ENCODE results near the gene TMEM170A.

Gene TMEM170A

GRCh38 chr16:75446416-75446815 lies 18.1 kb downstream of the TMEM170A start:
- no peak for DNase-seq

DNA sequence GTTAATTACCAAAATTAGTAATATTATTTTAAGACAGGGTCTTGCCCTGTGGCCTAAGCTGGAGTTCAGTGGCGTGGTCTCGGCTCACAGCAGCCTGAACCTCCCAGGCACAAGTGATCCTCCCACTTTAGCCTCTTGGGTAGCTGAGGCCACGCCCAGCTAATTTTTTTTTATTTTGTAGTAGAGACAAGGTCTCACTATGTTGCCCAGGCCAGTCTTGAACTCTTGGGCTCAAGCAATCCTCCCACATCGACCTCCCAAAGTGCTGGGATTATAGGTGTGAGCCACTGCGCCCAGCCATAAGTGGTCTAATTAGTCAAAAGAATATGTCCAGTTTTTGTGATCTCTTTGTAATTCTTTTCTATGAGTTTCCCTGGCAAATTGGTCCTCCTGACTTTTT lies 19.2 kb downstream of the TMEM170A start:
- DNase-seq = no peak

DNA sequence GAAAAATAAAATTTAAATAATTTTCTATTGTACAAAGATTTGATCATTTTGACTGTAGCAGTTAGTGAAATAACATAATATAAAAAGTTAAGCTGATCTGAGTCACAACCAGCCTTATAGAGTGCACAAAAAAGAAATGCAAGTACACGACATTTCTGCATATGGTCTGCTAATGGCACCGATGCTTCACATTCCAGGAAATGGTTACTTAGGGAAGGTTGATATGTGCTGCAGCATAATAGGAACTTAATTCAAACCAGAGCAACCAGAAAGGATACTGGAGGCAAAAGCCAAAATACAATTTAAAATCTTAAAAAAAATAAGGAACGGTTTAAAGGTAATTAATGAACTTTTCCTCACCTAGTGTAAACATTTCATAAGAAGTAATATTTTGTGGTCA lies 21.2 kb downstream of the TMEM170A start:
- no peak for DNase-seq

GRCh38 chr16:75433732-75434413 lies 30.6 kb downstream of the TMEM170A start:
- peak; percentile 96 for DNase-seq

DNA sequence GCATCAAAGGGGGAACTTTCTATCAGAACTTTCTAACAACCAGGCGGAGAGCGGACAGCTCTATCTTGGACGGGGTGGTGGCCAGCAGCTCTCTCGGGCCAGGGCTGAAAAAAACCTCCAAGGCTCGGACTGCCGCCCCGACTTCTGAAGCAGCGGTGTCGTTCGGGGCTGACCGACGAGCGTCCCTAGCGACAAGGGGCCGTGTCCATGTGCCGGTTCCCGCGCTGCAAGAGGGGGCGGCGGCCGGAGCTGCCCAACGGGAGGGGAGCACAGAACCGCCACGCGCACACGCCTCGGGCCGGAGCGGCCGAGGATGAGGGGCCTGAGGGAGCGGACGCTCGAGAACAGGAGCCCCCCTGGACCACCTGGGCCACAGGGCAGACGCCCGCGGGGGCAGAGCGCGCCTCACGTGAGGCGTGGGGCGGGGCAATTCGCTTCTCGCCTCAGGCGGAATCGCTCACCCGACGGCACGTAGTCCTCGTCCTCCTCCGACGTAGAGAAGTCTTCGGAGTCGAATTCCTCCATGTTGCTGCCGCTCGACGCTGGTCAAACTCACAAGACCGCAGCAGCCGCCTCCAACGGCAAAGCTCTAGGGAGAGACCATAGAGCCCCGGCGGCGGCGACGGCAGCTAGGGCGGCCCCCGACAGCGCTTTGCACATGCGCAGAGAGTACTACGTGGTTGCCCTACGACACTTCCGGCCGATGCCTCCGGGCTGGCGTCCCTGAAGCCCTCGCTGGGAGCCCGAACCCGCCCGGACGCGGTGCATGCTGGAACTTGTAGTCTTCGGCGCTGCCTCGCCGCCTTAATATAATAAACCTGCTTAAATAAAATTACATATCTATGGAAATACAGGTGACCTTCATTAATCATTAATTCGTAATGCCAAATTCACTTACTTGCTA lies 31.4 kb downstream of the TMEM170A start, which contains the start of gene CFDP1:
Gene CFDP1, minus strand, starts transcription at position 676 of the 904 bp plus-strand sequence. Its CDS starts 151 bp downstream, at position 525.
- peak; percentile 96 for DNase-seq

DNA sequence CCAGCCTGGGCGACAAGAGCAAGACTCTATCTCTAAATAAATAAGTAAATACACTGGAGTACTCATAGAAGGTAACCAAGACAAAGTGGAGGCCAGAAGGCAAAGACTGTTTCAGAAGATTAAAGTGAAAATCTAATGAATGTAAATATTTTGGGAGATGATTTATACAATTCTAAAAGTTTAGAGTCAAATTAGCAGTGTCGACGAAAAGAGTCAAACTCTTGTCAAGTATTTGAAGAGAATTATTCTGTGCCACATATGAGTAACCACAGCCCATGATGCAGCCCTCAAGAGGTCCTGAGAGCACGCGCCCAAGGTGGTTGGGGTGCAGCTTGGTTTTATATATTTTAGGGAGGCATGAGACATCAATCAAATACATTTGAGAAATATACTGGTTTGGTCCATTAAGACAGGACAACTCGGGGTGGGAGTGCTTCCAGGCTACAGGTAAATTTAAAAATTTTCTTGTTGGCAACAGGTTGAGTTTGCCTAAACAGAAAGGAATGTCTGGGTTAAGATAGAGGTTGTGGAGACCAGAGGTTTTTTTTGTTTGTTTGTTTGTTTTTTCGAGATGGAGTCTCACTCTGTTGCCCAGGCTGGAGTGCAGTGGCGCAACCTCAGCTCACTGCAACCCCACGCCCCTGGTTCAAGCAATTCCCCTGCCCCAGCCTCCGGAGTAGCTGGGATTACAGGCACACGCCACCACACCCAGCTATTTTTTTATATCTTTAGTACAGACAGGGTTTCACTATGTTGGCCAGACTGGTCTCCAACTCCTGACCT lies 34.7 kb downstream of the TMEM170A start:
- DNase-seq = no peak

DNA sequence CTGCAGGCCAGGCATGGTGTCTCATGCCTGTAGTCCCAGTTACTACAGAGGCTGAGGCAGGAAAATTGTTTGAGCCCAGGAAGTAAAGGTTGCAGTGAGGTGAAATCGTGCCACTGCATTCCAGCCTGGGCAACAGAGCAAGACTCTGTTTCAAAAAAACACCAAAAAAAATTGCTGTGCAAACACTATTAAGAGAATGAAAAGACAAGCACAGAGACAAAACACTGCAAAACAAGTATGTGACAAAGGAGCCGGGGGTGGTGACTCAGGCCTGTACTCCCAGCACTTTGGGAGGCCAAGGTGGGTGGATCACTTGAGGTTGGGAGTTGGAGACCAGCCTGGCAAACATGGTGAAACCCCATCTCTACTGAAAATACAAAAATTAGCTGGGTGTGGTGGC lies 38.0 kb downstream of the TMEM170A start:
- DNase-seq = peak; percentile 2

DNA sequence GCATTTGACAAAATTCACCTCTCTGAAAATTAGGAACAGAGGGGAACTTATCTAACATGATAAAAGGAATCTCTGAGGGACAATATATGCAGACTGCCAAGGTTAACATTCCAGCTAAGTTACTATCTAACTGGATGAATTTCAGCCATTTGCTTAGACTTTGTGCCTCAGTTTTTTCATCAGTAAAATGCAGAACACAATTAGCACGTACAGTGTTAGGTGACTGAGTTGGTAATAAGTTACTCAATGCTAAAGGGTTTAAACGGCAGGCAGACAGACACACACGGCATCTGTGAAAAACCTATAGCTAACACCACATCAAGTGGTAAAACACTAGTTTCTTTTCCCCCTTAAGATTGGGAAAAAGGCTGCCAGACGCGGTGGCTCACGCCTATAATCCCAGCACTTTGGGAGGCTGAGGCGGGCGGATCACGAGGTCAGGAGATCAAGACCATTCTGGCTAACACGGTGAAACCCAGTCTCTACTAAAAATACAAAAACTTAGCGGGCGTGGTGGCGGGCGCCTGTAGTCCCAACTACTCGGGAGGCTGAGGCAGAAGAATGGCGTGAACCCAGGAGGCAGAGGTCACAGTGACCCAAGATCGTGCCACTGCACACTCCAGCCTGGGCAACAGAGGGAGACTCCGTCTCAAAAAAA lies 40.3 kb downstream of the TMEM170A start:
- peak; percentile 20 for DNase-seq

DNA sequence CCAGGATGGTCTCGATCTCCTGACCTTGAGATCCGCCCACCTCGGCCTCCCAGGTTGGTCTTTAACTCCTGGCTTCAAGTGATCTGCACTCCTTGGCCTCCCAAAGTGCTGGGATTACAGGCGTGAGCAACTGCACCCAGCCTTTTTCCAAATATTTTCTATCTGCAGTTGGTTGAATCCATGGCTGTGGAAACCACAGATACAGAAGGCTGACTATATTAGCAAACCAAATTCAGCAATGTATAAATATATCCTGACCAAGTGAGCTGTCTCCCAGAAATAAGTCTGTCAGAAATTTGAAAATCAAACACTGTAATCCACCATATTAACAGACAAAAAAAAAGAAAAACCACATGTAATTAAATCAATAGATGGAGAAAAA lies 40.8 kb downstream of the TMEM170A start:
- DNase-seq = no peak

DNA sequence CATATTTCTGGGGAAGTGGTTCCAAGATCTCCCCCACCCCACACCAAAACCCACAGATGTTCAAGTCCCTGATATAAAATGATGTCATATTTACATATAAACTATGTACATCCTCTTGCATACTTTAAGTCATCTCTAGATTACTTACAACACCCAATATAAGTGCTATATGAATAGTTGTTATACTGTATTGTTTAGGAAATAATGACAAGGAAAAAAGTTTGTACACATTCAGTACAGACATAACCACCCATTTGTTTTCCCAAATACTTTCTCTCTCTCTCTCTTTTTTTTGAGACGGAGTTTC lies 42.7 kb downstream of the TMEM170A start:
- DNase-seq = no peak

- peak; percentile 77 for DNase-seq
These were observed 43.3 kb downstream of the TMEM170A start for GRCh38 chr16:75420987-75421819.

GRCh38 chr16:75416904-75417565 lies 47.5 kb downstream of the TMEM170A start:
- DNase-seq = no peak

GRCh38 chr16:75415169-75415905 lies 49.2 kb downstream of the TMEM170A start:
- DNase-seq = no peak

- no peak for DNase-seq
These were observed 50.5 kb downstream of the TMEM170A start for GRCh38 chr16:75413951-75414350.

DNA sequence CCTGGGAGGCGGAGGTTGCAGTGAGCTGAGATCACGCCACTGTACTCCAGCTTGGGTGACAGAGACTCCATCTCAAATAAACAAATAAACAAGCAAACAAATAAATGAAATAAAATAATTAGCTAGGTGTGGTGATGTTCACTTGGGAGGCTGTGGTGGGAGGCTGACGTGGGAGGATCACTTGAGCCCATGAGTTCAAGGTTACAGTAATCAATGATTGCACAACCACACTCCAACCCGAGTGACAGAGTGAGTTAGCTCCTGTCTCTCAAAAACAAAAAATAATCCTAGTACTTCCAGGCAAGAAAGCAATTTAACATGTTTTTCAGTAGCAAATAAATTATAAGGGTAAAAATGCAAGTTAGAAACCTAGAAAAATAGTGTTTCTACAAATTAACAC lies 57.5 kb downstream of the TMEM170A start:
- no peak for DNase-seq

DNA sequence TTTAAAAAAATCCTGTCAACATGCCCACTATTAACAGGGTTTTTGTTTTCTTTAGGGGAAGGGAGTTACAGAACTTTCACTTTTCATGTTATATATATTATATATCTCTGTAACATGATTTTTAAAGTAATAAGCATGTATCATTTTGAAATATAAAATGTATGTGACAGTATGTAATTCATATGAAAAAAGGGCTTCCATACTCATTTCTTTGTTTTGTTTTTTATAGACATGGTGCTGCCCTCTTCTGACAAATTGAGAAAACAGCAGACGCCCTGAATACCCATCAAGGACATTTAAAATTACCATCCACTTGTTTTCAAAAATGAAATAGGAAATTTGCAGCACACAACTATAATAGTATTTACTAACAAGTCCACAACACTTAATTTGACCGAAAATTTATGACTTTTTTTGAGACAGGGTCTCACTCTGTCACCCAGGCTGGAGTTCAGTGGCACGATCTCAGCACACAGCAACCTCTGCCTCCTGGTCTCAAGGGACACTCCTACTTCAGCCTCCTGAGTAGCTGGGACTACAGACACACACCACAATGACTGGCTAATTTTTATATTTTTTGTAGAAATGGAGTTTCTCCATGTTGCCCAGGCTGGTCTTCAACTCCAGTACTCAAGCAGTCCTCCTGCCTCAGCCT lies 61.5 kb downstream of the TMEM170A start:
- DNase-seq = peak; percentile 44

DNA sequence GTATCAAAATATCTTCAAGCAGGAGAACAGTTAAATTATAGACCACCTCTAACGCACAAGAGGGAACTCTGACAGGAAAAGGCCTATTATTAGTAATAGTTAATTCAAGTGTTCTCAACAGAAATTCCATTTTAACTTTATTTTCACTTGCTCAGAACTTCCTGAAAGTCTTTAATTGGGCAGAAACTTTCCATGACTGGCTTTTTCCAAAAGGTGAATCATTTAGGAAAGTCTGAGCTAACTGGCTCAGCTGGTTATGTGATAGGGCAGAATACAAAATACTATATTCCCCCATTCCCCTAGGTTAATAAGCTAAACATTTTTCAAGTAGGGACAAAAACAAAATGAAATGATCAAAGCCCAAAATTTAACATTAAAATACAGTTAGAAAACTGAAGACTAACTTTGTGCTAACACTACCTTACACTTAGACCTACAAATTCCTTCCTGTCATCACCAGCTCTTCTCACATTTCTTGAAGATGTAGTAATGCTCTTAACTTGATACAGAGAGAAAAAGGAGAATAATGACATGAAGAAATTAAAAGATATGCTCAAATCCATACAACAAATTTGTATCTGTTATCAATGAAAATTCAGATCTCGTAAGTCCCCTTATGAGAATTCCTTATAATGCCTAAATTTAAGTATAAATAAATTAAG lies 62.2 kb downstream of the TMEM170A start:
- DNase-seq = peak; percentile 67

DNA sequence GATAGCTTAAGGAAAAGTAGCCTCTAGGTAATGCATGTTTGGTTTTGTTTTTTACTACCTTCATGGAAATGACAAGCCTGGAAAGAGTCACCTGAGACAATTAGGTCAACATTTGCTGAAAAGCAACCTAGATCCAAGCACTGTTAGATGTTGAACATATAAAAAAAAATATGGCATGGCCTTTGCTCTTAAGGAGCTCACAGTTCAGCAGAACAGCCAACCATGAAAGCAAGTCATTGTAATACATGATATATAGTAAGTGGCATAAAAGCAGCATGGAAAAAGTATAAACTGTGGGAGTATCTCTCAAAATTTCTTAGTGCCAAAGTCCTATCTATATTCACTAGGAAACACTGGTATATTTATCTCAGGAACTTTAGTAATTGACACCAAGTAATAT lies 62.8 kb downstream of the TMEM170A start:
- no peak for DNase-seq

DNA sequence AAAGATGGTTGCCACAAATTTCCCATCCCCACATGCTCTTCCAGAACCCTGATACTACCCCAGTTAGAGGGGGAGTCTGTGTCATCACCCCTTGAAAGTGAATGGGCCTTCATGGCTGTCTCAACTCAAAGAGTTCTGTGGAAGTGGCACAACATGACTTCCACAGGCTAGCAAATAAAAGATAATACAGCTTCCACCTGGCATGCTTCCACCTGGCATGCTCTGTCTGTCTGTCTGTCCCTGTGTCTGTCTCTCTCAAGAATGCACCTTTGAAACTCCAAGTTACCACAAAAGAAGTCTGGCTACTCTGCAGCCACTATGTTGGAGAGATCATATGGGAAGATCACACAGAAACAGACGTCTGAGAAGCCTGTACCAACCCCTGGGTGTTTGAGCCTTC lies 66.2 kb downstream of the TMEM170A start:
- DNase-seq = no peak

- DNase-seq = no peak
These were observed 69.5 kb downstream of the TMEM170A start for GRCh38 chr16:75394941-75395340.
